GM23338 (cell line): ENCODE results near the gene FANCG. TPM values are rescaled to one million over a fixed set of nuclear protein-coding genes. Genes with fewer than 3 reads are reported as not detected.
A peak's percentile ranks its signal among the peaks of the same experiment; 100 is the strongest.

Experiments used
- ATAC-seq: fragments of 200-7000 bp; cut with Tn5 transposase; 3 replicates; pipeline ENCODE4 v1.9.1; 2020
- DNase-seq: peaks from one replicate; pipeline ENCODE4 v3.0.0-alpha.2; 2015; ENCODE audit warnings: low spot score
- H2AFZ ChIP-seq: fragments of 200-600 bp; sonication (generic); 2 replicates; pipeline ENCODE4 v1.8.0; 2016; ENCODE audit warnings: antibody characterized with exemption, mild to moderate bottlenecking, moderate library complexity
- H3F3A ChIP-seq: fragments of 200-600 bp; sonication (generic); replicated peaks from 2 replicates; pipeline ENCODE4 v1.8.0; 2017; ENCODE audit warnings: antibody characterized with exemption, mixed run types, low read depth
- H3K27ac ChIP-seq: fragments of 200-600 bp; sonication (generic); 2 replicates; pipeline ENCODE4 v1.6.1; 2016; ENCODE audit warnings: low read depth
- H3K27me3 ChIP-seq: fragments of 200-600 bp; sonication (generic); 2 replicates; pipeline ENCODE4 v1.8.0; 2016; ENCODE audit warnings: mild to moderate bottlenecking, mixed run types, moderate library complexity; ENCODE audit not compliant: insufficient read depth
- H3K36me3 ChIP-seq: fragments of 200-600 bp; sonication (generic); 2 replicates; pipeline ENCODE4 v1.8.0; 2016; ENCODE audit warnings: mild to moderate bottlenecking; ENCODE audit not compliant: insufficient read depth
- H3K4me1 ChIP-seq: fragments of 200-600 bp; sonication (generic); 2 replicates; pipeline ENCODE4 v1.8.0; 2016; ENCODE audit warnings: mild to moderate bottlenecking, moderate library complexity; ENCODE audit not compliant: insufficient read depth
- H3K4me2 ChIP-seq: fragments of 200-600 bp; sonication (generic); 2 replicates; pipeline ENCODE4 v1.7.1; 2017; ENCODE audit warnings: mixed run types
- H3K4me3 ChIP-seq: fragments of 200-600 bp; sonication (generic); 2 replicates; pipeline ENCODE4 v1.6.1; 2016; ENCODE audit warnings: mixed run types
- H3K79me2 ChIP-seq: fragments of 200-600 bp; sonication (generic); replicated peaks from 2 replicates; pipeline ENCODE4 v1.8.0; 2017; ENCODE audit warnings: mild to moderate bottlenecking; ENCODE audit not compliant: insufficient read depth
- H3K9me2 ChIP-seq: fragments of 200-600 bp; sonication (generic); 2 replicates; pipeline ENCODE4 v1.8.0; 2017; ENCODE audit not compliant: insufficient read depth
- H4K20me1 ChIP-seq: fragments of 200-600 bp; sonication (generic); replicated peaks from 2 replicates; pipeline ENCODE4 v1.8.0; 2017; ENCODE audit warnings: mild to moderate bottlenecking; ENCODE audit not compliant: insufficient read depth
- H3K27ac Mint-ChIP-seq: 2 replicates; pipeline ENCODE4 v1.8.0; 2020; ENCODE audit warnings: inconsistent platforms, mild to moderate bottlenecking, moderate library complexity, mixed read lengths
- H3K27me3 Mint-ChIP-seq: 3 replicates; pipeline ENCODE4 v1.8.0; 2022; ENCODE audit warnings: low read depth, mild to moderate bottlenecking, moderate library complexity, mixed read lengths, inconsistent platforms; ENCODE audit not compliant: insufficient read depth, poor library complexity
- H3K36me3 Mint-ChIP-seq: 3 replicates; pipeline ENCODE4 v1.8.0; 2021; ENCODE audit warnings: low read depth, mild to moderate bottlenecking, inconsistent platforms, moderate library complexity, mixed read lengths
- H3K4me1 Mint-ChIP-seq: 3 replicates; pipeline ENCODE4 v1.8.0; 2020; ENCODE audit warnings: mild to moderate bottlenecking, inconsistent platforms, mixed read lengths
- H3K4me3 Mint-ChIP-seq: 3 replicates; pipeline ENCODE4 v1.8.0; 2021; ENCODE audit warnings: moderate library complexity, mild to moderate bottlenecking, inconsistent platforms, mixed read lengths
- H3K9me3 Mint-ChIP-seq: 3 replicates; pipeline ENCODE4 v1.8.0; 2020; ENCODE audit warnings: moderate library complexity, mild to moderate bottlenecking, inconsistent platforms, mixed read lengths
- CREB1 ChIP-seq: fragments of 250-450 bp; sonication (Bioruptor Pico); IDR thresholded peaks from 2 replicates; pipeline ENCODE4 v1.5.0; 2020; ENCODE audit warnings: low read depth, mild to moderate bottlenecking, moderate library complexity
- CTCF ChIP-seq, 2 experiments: fragments of 200-600 bp in 1 of 2; sonication (generic) in 1 of 2; conservative IDR thresholded peaks; 2 replicates each; pipeline versions ENCODE4 v1.5.1 to v1.6.1; 2016 to 2017; ENCODE audit warnings: antibody characterized with exemption in 2 of 2, low read depth in 2 of 2, mild to moderate bottlenecking in 2 of 2, moderate library complexity in 1 of 2
- EZH2 ChIP-seq: fragments of 200-600 bp; sonication (generic); IDR thresholded peaks from one replicate; pipeline ENCODE4 v1.8.0; 2017; ENCODE audit warnings: antibody characterized with exemption, mild to moderate bottlenecking, low read depth; ENCODE audit not compliant: unreplicated experiment
- EZH2phosphoT487 ChIP-seq: fragments of 200-600 bp; sonication (generic); IDR thresholded peaks from one replicate; pipeline ENCODE4 v1.8.1; 2018; ENCODE audit warnings: antibody characterized with exemption; ENCODE audit not compliant: unreplicated experiment
- JUNB ChIP-seq: IDR thresholded peaks from one replicate; pipeline ENCODE4 v1.6.1; 2016; ENCODE audit warnings: antibody characterized with exemption; ENCODE audit not compliant: unreplicated experiment
- NANOG ChIP-seq: IDR thresholded peaks from 2 replicates; pipeline ENCODE4 v1.6.1; 2016; ENCODE audit warnings: antibody characterized with exemption, borderline replicate concordance
- POLR2AphosphoS5 ChIP-seq: IDR thresholded peaks from 2 replicates; pipeline ENCODE4 v1.6.1; 2016; ENCODE audit warnings: antibody characterized with exemption, low read depth
- REST ChIP-seq: IDR thresholded peaks from one replicate; pipeline ENCODE4 v1.6.1; 2018; ENCODE audit warnings: antibody characterized with exemption; ENCODE audit not compliant: unreplicated experiment
- STAT1 ChIP-seq: IDR thresholded peaks from one replicate; pipeline ENCODE4 v1.6.1; 2016; ENCODE audit warnings: antibody characterized with exemption; ENCODE audit not compliant: unreplicated experiment
- ZNF114 ChIP-seq: fragments of 250-450 bp; sonication (Bioruptor Pico); IDR thresholded peaks from 2 replicates; pipeline ENCODE4 v1.5.0; 2020; ENCODE audit warnings: mild to moderate bottlenecking, moderate library complexity
- ZNF331 ChIP-seq: fragments of 250-450 bp; sonication (Bioruptor Pico); IDR thresholded peaks from 2 replicates; pipeline ENCODE4 v1.5.0; 2020; ENCODE audit warnings: low read depth, mild to moderate bottlenecking, moderate library complexity
- polyA plus RNA-seq: library from polyadenylated mRNA; unstranded; fragments of >200 nt; fragmentation: Nextera tagmentation; extraction: Ambion mirVana; gene quantifications from 2 replicates; pipeline ENCODE4 v1.2.1, GENCODE V29; 2016
- total RNA-seq: library from RNA; depleted of rRNA; stranded (reverse); fragments of >200 nt; shearing (Covaris generic); gene quantifications from 2 replicates; pipeline ENCODE4 v1.2.3, GENCODE V29; 2014
- TF ChIP-seq, protein P1 (sequence below): fragments of 250-450 bp; sonication (Bioruptor Pico); IDR thresholded peaks from 2 replicates; pipeline ENCODE4 v1.5.0; 2020; ENCODE audit warnings: mild to moderate bottlenecking, moderate library complexity
- TF ChIP-seq, protein P2 (sequence below): IDR thresholded peaks from 2 replicates; pipeline ENCODE4 v1.6.1; 2016; ENCODE audit warnings: antibody characterized with exemption

Gene FANCG
- total and polyA plus RNA-seq, 2 experiments from 2014 or later: 53.8 to 56.2 TPM

- Histone ChIP-seq H3K4me3 (no peak overlapping the region), H3K36me3 (peaks cover 60% of the 10 kb centered on the region), H3F3A (peaks cover 35% of the 10 kb centered on the region), H3K27me3 (no peaks in the 10 kb centered on the region), H3K4me2 (no peak overlapping the region), H2AFZ (no peak overlapping the region), H3K4me1 (no peaks in the 10 kb centered on the region), H3K79me2 (no peaks in the 10 kb centered on the region; the same call in 1 of the 2 replicates), H4K20me1 (peaks cover 18% of the 10 kb centered on the region), H3K27ac (peak overlapping the region; percentile 35; the same call in 1 of the 2 replicates), H3K9me2 (no peaks in the 10 kb centered on the region)
- peaks cover 2% of the 10 kb centered on the region for H3K27me3 Mint-ChIP-seq
- DNase-seq: no peak
- H3K36me3 Mint-ChIP-seq: peaks cover 86% of the 10 kb centered on the region
- TF ChIP-seq ZNF114 (no peak), CREB1 (CRISPR knock-in tag) (no peak), EZH2 (no peak), EZH2phosphoT487 (no peak), JUNB (no peak), ZNF331 (CRISPR knock-in tag) (no peak), NANOG (no peak), STAT1 (no peak), POLR2AphosphoS5 (no peak), CTCF (conservative IDR thresholded peaks at IDR 0.05; ENCODE audit: low read depth in 2 of 2) (no peak), REST (no peak)
- TF ChIP-seq, protein P1, sequence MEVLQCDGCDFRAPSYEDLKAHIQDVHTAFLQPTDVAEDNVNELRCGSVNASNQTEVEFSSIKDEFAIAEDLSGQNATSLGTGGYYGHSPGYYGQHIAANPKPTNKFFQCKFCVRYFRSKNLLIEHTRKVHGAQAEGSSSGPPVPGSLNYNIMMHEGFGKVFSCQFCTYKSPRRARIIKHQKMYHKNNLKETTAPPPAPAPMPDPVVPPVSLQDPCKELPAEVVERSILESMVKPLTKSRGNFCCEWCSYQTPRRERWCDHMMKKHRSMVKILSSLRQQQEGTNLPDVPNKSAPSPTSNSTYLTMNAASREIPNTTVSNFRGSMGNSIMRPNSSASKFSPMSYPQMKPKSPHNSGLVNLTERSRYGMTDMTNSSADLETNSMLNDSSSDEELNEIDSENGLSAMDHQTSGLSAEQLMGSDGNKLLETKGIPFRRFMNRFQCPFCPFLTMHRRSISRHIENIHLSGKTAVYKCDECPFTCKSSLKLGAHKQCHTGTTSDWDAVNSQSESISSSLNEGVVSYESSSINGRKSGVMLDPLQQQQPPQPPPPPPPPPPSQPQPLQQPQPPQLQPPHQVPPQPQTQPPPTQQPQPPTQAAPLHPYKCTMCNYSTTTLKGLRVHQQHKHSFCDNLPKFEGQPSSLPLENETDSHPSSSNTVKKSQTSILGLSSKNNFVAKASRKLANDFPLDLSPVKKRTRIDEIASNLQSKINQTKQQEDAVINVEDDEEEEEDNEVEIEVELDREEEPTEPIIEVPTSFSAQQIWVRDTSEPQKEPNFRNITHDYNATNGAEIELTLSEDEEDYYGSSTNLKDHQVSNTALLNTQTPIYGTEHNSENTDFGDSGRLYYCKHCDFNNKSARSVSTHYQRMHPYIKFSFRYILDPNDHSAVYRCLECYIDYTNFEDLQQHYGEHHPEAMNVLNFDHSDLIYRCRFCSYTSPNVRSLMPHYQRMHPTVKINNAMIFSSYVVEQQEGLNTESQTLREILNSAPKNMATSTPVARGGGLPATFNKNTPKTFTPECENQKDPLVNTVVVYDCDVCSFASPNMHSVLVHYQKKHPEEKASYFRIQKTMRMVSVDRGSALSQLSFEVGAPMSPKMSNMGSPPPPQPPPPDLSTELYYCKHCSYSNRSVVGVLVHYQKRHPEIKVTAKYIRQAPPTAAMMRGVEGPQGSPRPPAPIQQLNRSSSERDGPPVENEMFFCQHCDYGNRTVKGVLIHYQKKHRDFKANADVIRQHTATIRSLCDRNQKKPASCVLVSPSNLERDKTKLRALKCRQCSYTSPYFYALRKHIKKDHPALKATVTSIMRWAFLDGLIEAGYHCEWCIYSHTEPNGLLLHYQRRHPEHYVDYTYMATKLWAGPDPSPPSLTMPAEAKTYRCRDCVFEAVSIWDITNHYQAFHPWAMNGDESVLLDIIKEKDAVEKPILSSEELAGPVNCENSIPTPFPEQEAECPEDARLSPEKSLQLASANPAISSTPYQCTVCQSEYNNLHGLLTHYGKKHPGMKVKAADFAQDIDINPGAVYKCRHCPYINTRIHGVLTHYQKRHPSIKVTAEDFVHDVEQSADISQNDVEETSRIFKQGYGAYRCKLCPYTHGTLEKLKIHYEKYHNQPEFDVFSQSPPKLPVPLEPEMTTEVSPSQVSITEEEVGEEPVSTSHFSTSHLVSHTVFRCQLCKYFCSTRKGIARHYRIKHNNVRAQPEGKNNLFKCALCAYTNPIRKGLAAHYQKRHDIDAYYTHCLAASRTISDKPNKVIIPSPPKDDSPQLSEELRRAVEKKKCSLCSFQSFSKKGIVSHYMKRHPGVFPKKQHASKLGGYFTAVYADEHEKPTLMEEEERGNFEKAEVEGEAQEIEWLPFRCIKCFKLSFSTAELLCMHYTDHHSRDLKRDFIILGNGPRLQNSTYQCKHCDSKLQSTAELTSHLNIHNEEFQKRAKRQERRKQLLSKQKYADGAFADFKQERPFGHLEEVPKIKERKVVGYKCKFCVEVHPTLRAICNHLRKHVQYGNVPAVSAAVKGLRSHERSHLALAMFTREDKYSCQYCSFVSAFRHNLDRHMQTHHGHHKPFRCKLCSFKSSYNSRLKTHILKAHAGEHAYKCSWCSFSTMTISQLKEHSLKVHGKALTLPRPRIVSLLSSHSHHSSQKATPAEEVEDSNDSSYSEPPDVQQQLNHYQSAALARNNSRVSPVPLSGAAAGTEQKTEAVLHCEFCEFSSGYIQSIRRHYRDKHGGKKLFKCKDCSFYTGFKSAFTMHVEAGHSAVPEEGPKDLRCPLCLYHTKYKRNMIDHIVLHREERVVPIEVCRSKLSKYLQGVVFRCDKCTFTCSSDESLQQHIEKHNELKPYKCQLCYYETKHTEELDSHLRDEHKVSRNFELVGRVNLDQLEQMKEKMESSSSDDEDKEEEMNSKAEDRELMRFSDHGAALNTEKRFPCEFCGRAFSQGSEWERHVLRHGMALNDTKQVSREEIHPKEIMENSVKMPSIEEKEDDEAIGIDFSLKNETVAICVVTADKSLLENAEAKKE (CRISPR knock-in tag): no peak
- TF ChIP-seq, protein P2, sequence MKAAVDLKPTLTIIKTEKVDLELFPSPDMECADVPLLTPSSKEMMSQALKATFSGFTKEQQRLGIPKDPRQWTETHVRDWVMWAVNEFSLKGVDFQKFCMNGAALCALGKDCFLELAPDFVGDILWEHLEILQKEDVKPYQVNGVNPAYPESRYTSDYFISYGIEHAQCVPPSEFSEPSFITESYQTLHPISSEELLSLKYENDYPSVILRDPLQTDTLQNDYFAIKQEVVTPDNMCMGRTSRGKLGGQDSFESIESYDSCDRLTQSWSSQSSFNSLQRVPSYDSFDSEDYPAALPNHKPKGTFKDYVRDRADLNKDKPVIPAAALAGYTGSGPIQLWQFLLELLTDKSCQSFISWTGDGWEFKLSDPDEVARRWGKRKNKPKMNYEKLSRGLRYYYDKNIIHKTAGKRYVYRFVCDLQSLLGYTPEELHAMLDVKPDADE: no peak
- no peaks in the 10 kb centered on the region for H3K4me1 Mint-ChIP-seq
- ATAC-seq: no peak
- H3K27ac Mint-ChIP-seq: no peak overlapping the region; the same call in 1 of the 2 replicates
- no peaks in the 10 kb centered on the region for H3K9me3 Mint-ChIP-seq
- no peak overlapping the region for H3K4me3 Mint-ChIP-seq
Observed at GRCh38 chr9:35054871-35055644, 24.7 kb downstream of the FANCG start.
